Chondrocyte (in vitro differentiated cells): Measurements from ENCODE around the gene STK32A. TPM values are rescaled to one million over a fixed set of nuclear protein-coding genes. Genes with fewer than 3 reads are reported as not detected.
"Not testable (repeated sequence)": the region's sequence is repeated elsewhere in the genome, so short reads cannot be mapped to it uniquely, and the experiment has no call there.

Experiments
- DNase-seq: peaks from one replicate; pipeline ENCODE4 v3.0.0; 2021; ENCODE audit warnings: mixed read lengths, low spot score
- H3K27ac Mint-ChIP-seq: one replicate; pipeline ENCODE4 v1.8.0; 2021; ENCODE audit warnings: mild to moderate bottlenecking, moderate library complexity, mixed read lengths; ENCODE audit not compliant: unreplicated experiment
- H3K27me3 Mint-ChIP-seq: 2 replicates; pipeline ENCODE4 v1.8.0; 2021; ENCODE audit warnings: low read depth, mixed read lengths
- H3K36me3 Mint-ChIP-seq: 2 replicates; pipeline ENCODE4 v1.8.0; 2021; ENCODE audit warnings: low read depth, mixed read lengths
- H3K4me1 Mint-ChIP-seq: 2 replicates; pipeline ENCODE4 v1.8.0; 2021; ENCODE audit warnings: low read depth, mild to moderate bottlenecking, mixed read lengths
- H3K4me3 Mint-ChIP-seq: one replicate; pipeline ENCODE4 v1.8.0; 2021; ENCODE audit warnings: mild to moderate bottlenecking, moderate library complexity, mixed read lengths; ENCODE audit not compliant: unreplicated experiment
- H3K9me3 Mint-ChIP-seq: 2 replicates; pipeline ENCODE4 v1.8.0; 2021; ENCODE audit warnings: low read depth, mixed read lengths
- CTCF ChIP-seq: fragments of 200-600 bp; sonication (generic); IDR thresholded peaks from 2 replicates; pipeline ENCODE4 v1.5.0; 2021; ENCODE audit warnings: antibody characterized with exemption, mild to moderate bottlenecking, moderate library complexity
- total RNA-seq: library from RNA; stranded (reverse); gene quantifications from 3 replicates; pipeline ENCODE4 v1.2.1, GENCODE V29; 2021

The STK32A gene
- total RNA-seq, 1 donor from 2014 or later, result 0.12 TPM

GRCh38 chr5:147234239-147234824 is 494 bp upstream of the STK32A start:
- H3K9me3 Mint-ChIP-seq, result no peaks in the 10 kb centered on the region
- DNase-seq, result no peak
- no peak for TF ChIP-seq CTCF
- peak overlapping the region; percentile 71 for H3K4me3 Mint-ChIP-seq
- H3K27ac Mint-ChIP-seq, result no peak overlapping the region
- H3K4me1 Mint-ChIP-seq, result peaks cover 7% of the 10 kb centered on the region
- no peaks in the 10 kb centered on the region for H3K36me3 Mint-ChIP-seq
- H3K27me3 Mint-ChIP-seq, result peaks cover 47% of the 10 kb centered on the region

GRCh38 chr5:147240266-147240985 is 5.6 kb downstream of the STK32A start:
- no peak for DNase-seq
- no peak overlapping the region for H3K4me3 Mint-ChIP-seq
- no peaks in the 10 kb centered on the region for H3K36me3 Mint-ChIP-seq
- H3K27me3 Mint-ChIP-seq, result peaks cover 44% of the 10 kb centered on the region
- no peak overlapping the region for H3K27ac Mint-ChIP-seq
- H3K4me1 Mint-ChIP-seq, result no peaks in the 10 kb centered on the region
- no peaks in the 10 kb centered on the region for H3K9me3 Mint-ChIP-seq
- TF ChIP-seq CTCF, result no peak

- not testable (repeated sequence) for DNase-seq, H3K4me3 Mint-ChIP-seq, H3K4me1 Mint-ChIP-seq, H3K36me3 Mint-ChIP-seq, H3K9me3 Mint-ChIP-seq, H3K27ac Mint-ChIP-seq
- H3K27me3 Mint-ChIP-seq, result peaks cover 26% of the 10 kb centered on the region
Measured at GRCh38 chr5:147243238-147243637, 8.4 kb downstream of the STK32A start.

GRCh38 chr5:147245381-147246165 is 10.7 kb downstream of the STK32A start:
- H3K4me1 Mint-ChIP-seq, result no peaks in the 10 kb centered on the region
- H3K36me3 Mint-ChIP-seq, result no peaks in the 10 kb centered on the region
- H3K9me3 Mint-ChIP-seq, result no peaks in the 10 kb centered on the region
- TF ChIP-seq CTCF, result no peak
- H3K27me3 Mint-ChIP-seq, result peaks cover 15% of the 10 kb centered on the region
- no peak overlapping the region for H3K4me3 Mint-ChIP-seq
- DNase-seq, result no peak
- no peak overlapping the region for H3K27ac Mint-ChIP-seq

GRCh38 chr5:147248561-147248960 is 13.7 kb downstream of the STK32A start:
- H3K27me3 Mint-ChIP-seq, result peaks cover 8% of the 10 kb centered on the region
- H3K27ac Mint-ChIP-seq, result no peak overlapping the region
- no peak overlapping the region for H3K4me3 Mint-ChIP-seq
- no peaks in the 10 kb centered on the region for H3K36me3 Mint-ChIP-seq
- no peaks in the 10 kb centered on the region for H3K4me1 Mint-ChIP-seq
- TF ChIP-seq CTCF, result no peak
- DNase-seq, result no peak
- no peaks in the 10 kb centered on the region for H3K9me3 Mint-ChIP-seq
